ENCODE measurements around the gene NTNG2. TPM values are rescaled to one million over a fixed set of nuclear protein-coding genes. Genes with fewer than 3 reads are reported as not detected.

NTNG2 gene
- polyA plus RNA-seq, 1 donor: 0.40 TPM

DNA sequence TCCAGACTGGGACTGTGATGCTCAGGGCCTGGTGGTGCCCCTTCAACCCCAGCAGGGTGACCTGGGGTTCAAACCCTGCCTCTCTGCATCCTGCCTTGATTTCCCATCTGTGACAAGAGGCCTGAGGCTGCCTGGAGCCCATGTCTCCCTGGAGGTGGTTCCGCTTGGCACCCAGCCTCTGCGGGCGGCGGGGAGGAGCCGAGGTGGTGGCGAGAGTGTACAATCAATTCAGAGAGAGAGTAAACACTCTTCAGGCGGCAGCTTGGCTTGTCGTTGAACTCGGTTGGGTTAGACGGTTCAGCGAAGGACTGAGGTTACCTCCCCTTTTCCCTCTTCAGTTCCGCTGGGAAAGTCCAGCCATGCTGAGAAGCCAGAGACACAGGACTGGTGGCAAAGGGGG is 39.3 kb downstream of the NTNG2 start:
- no CpG with 5 or more reads among the region's 12 CpGs for WGBS (ENCODE audit: insufficient coverage, low lambda C conversion rate)
- no peak for DNase-seq
- H3K27me3 ChIP-seq (ENCODE audit: control insufficient read depth, insufficient read depth, low read length): peaks cover 36% of the 10 kb centered on the region
- H3K27ac ChIP-seq (ENCODE audit: low read length): no peak overlapping the region
- no peaks in the 10 kb centered on the region for H3K36me3 ChIP-seq (ENCODE audit: control insufficient read depth, insufficient read depth, low read length)
- peaks cover 6% of the 10 kb centered on the region for H3K9me3 ChIP-seq (ENCODE audit: control insufficient read depth, low read depth, low read length)
- H3K4me3 ChIP-seq (ENCODE audit: low read length): no peak overlapping the region
- no peaks in the 10 kb centered on the region for H3K4me1 ChIP-seq (ENCODE audit: control insufficient read depth, insufficient read depth, low read length)

DNA sequence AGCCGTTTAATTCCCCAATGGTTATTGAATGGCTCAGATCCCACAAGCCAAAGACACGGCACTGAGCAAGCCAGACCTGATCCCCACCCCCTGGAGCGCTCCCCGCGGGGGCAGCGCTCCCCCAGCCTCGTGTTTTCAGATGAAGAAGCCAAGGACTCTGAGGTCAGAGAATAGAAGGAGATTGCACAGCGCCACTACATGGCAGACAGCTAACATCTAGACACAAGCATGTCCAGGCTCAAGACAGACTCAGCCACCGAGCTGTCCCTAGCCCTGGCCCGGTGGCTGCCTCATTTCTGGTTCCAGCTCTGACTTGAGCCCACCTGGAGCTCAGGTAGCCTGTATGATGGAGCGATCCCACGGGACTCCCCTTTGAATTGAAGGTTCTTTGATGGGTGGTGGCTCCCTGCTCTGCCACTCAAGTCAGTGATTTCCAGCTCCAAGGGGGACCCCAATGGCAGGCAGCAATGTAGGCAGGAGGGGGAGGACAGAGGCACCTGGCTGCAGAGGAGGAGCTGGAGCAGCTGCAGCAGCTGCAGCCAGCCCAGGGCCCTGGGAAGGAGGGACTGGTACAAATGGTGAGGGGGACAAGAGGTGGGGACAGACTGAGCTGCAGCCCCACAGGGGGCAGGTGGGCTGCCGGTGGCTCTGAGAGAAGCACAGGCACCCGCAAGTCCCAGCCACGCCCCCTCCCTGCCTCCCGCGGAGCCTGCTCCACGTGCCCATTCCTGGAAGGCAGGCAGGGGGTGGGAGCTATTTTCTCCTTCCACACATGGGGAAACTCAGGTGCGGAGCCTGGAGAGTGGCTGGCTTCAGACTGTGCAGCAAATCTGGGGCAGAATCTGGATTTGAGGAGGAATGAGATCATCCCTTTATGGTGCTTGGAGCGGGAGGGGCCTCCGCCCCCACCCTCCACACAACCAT is 40.2 kb downstream of the NTNG2 start:
- WGBS (ENCODE audit: insufficient coverage, low lambda C conversion rate): no CpG with 5 or more reads among the region's 21 CpGs
- H3K27me3 ChIP-seq (ENCODE audit: control insufficient read depth, insufficient read depth, low read length): peaks cover 36% of the 10 kb centered on the region
- H3K4me3 ChIP-seq (ENCODE audit: low read length): no peak overlapping the region
- H3K36me3 ChIP-seq (ENCODE audit: control insufficient read depth, insufficient read depth, low read length): no peaks in the 10 kb centered on the region
- no peak overlapping the region for H3K27ac ChIP-seq (ENCODE audit: low read length)
- no peak for DNase-seq
- H3K9me3 ChIP-seq (ENCODE audit: control insufficient read depth, low read depth, low read length): peaks cover 6% of the 10 kb centered on the region
- H3K4me1 ChIP-seq (ENCODE audit: control insufficient read depth, insufficient read depth, low read length): no peaks in the 10 kb centered on the region

DNA sequence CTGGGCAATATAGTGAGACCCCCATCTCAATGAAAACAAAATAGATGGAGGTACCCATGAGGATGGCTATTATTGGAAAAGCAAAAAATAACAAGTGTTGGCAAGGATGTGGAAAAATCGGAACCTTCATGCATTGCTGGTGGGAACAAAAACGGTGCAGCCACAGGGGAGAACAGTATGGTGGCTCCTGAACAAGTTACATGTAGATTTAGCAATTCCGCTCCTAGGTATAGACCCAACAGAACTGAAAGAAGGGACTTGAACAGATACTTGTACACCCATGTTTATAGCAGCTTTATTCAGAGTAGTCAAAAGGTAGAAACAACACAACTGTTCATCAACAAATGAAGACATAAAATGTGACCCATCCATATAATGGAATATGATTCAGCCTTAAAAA is 43.0 kb downstream of the NTNG2 start:
- no peak for DNase-seq
- Histone ChIP-seq H3K36me3 (ENCODE audit: control insufficient read depth, insufficient read depth, low read length) (no peaks in the 10 kb centered on the region), H3K4me1 (ENCODE audit: control insufficient read depth, insufficient read depth, low read length) (no peaks in the 10 kb centered on the region), H3K9me3 (ENCODE audit: control insufficient read depth, low read depth, low read length) (peaks cover 2% of the 10 kb centered on the region), H3K4me3 (ENCODE audit: low read length) (no peak overlapping the region), H3K27ac (ENCODE audit: low read length) (no peak overlapping the region), H3K27me3 (ENCODE audit: control insufficient read depth, insufficient read depth, low read length) (peaks cover 40% of the 10 kb centered on the region)
- WGBS (ENCODE audit: insufficient coverage, low lambda C conversion rate): no CpG with 5 or more reads among the region's 3 CpGs

DNA sequence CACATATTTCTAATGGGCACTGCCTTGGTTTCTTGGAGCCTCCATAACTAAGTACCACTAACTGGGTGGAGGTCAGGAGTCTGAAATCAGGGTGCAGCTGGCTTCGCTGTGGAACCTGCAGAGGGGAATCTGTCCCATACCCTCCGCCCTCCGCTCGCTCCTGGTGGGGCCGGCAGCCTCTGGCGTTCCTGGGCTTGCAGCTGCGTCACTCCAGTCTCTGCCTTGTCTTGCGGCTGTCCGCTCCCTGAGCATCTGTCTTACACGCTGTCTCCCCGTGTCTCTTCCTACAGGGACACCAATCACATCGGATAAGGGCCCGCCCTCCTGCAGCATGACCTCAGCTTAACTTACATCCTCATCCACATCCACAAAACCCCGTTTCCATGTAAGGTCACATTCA is 45.4 kb downstream of the NTNG2 start:
- WGBS (ENCODE audit: insufficient coverage, low lambda C conversion rate): 70% methylated on average over 2 of the region's 14 CpGs
- H3K9me3 ChIP-seq (ENCODE audit: control insufficient read depth, low read depth, low read length): peaks cover 2% of the 10 kb centered on the region
- DNase-seq: no peak

DNA sequence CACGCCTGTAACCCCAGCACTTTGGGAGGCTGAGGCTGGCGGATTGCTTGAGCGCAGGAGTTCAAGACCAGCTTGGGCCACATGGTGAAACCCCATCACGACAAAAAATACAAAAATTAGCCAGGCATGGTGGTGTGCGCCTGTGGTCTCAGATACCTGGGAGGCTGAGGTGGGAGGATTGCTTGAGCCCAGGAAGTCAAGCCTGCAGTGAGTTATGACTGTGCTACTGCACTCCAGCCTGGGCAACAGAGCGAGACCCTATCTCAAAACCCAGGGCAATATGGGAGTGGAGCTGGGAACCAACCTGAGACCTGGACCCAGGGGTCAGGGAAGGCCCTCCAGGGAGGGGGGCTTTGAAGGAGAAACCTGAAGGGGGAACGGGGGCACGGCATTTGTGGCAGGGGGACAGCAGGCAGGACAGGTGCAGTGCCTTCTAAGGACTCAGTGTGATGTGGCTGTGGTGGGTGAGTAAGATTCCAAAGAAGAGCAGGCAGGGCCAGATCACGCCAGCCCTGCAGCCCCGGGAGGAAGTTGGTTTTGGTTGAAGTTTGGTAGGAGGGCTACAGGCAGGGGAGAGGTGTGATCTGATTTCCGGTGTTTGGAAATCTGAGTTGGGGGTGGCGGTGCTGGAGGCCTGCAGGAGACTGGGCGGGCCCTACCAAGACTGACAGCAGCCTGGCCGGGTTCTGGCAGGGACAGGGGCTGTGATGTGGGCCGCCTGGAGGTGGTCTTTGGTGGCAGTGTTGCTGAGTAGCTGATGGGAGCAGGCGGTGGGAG is 46.2 kb downstream of the NTNG2 start:
- no peak for DNase-seq
- H3K4me1 ChIP-seq (ENCODE audit: control insufficient read depth, insufficient read depth, low read length): no peaks in the 10 kb centered on the region
- peaks cover 2% of the 10 kb centered on the region for H3K9me3 ChIP-seq (ENCODE audit: control insufficient read depth, low read depth, low read length)
- WGBS (ENCODE audit: insufficient coverage, low lambda C conversion rate): 93% methylated on average over 3 of the region's 16 CpGs
- H3K27ac ChIP-seq (ENCODE audit: low read length): no peak overlapping the region
- no peak overlapping the region for H3K4me3 ChIP-seq (ENCODE audit: low read length)
- H3K27me3 ChIP-seq (ENCODE audit: control insufficient read depth, insufficient read depth, low read length): peaks cover 19% of the 10 kb centered on the region
- H3K36me3 ChIP-seq (ENCODE audit: control insufficient read depth, insufficient read depth, low read length): no peaks in the 10 kb centered on the region

More for the DNA sequence above, 45.4 kb downstream of the NTNG2 start:
- Histone ChIP-seq H3K4me3 (ENCODE audit: low read length) (no peak overlapping the region), H3K27ac (ENCODE audit: low read length) (no peak overlapping the region), H3K27me3 (ENCODE audit: control insufficient read depth, insufficient read depth, low read length) (peaks cover 23% of the 10 kb centered on the region), H3K4me1 (ENCODE audit: control insufficient read depth, insufficient read depth, low read length) (no peaks in the 10 kb centered on the region), H3K36me3 (ENCODE audit: control insufficient read depth, insufficient read depth, low read length) (no peaks in the 10 kb centered on the region)

DNA sequence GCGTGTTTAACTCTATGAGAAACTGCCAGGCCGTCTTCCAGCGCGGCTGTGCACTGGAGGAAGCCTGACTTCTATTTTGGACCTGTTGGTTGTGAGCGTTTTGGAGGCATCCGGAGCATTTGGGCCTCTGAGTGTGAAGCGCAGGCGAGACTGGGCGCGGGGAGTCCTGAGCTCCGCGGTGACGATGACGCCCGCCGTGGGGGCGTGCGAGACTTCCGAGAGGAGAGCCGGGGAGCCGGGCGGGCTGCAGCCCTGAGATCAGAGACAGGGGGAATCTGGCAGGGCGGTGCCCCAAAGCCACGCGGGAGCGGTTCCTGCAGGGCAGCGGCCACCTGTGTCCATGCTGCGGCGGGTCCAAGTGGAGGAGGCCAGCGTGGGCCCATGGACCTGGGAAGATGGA is 47.4 kb downstream of the NTNG2 start:
- H3K27ac ChIP-seq (ENCODE audit: low read length): no peak overlapping the region
- WGBS (ENCODE audit: insufficient coverage, low lambda C conversion rate): no CpG with 5 or more reads among the region's 30 CpGs
- H3K27me3 ChIP-seq (ENCODE audit: control insufficient read depth, insufficient read depth, low read length): peaks cover 20% of the 10 kb centered on the region
- peaks cover 2% of the 10 kb centered on the region for H3K9me3 ChIP-seq (ENCODE audit: control insufficient read depth, low read depth, low read length)
- H3K36me3 ChIP-seq (ENCODE audit: control insufficient read depth, insufficient read depth, low read length): no peaks in the 10 kb centered on the region
- no peak for DNase-seq
- no peak overlapping the region for H3K4me3 ChIP-seq (ENCODE audit: low read length)
- H3K4me1 ChIP-seq (ENCODE audit: control insufficient read depth, insufficient read depth, low read length): peaks cover under 1% of the 10 kb centered on the region

DNA sequence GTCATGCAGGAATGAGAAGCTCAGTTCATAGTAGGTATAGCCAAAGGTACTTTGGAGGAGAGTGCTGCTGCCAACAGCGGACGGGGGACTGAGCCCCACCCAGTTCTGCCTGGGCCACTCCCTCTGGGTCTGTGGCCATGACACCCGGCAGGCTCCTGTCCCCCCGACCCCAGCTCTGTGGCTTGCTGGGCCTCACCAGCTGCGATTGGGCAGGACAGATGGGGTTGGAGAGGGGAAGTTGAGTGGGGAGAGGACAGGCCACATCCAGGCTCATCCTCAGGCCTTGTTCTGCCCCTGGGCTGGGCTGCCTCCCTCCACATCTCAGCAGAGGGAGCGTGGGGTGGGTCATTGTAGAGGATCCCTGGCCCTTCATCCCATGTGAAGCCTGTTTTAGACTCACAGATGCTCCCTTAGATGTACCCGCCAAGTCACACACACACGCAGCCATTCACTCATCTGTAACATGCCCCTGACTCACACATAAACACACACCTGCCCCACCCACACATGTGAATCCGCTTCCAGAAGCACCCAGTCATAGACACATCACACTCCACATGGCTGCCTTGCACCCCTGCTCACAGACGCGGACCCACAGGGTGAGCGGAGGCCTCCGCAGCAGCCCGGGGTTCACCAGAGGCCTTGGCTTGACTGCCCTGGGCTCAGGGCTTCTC is 48.8 kb downstream of the NTNG2 start:
- Histone ChIP-seq H3K27ac (ENCODE audit: low read length) (no peak overlapping the region), H3K36me3 (ENCODE audit: control insufficient read depth, insufficient read depth, low read length) (no peaks in the 10 kb centered on the region)
- WGBS (ENCODE audit: insufficient coverage, low lambda C conversion rate): no CpG with 5 or more reads among the region's 14 CpGs

DNA sequence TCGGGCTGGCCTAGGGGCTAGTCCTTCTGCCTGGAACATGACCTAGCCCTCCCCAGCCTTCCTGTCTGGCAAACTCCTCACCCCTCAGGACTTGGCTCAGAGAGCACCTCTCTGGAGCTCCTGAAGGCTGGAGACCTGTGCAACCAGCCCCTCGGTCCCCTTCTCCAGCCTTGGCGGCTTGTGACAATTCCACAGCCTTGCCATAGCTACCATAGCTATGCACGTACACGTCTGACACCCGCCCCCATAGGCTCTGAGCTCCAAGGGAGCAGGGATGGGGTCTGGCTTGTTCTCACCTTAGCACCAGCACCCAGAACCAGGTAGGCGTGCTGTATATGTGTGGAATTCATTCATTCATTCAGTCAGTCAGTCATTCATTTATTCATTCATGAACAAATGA is 49.7 kb downstream of the NTNG2 start:
- Histone ChIP-seq H3K27me3 (ENCODE audit: control insufficient read depth, insufficient read depth, low read length) (peaks cover 22% of the 10 kb centered on the region), H3K36me3 (ENCODE audit: control insufficient read depth, insufficient read depth, low read length) (no peaks in the 10 kb centered on the region), H3K27ac (ENCODE audit: low read length) (no peak overlapping the region), H3K9me3 (ENCODE audit: control insufficient read depth, low read depth, low read length) (peaks cover 2% of the 10 kb centered on the region), H3K4me1 (ENCODE audit: control insufficient read depth, insufficient read depth, low read length) (peaks cover 2% of the 10 kb centered on the region), H3K4me3 (ENCODE audit: low read length) (no peak overlapping the region)
- WGBS (ENCODE audit: insufficient coverage, low lambda C conversion rate): no CpG with 5 or more reads among the region's 7 CpGs
- DNase-seq: no peak

More for the DNA sequence above, 48.8 kb downstream of the NTNG2 start:
- peaks cover 2% of the 10 kb centered on the region for H3K9me3 ChIP-seq (ENCODE audit: control insufficient read depth, low read depth, low read length)
- no peak overlapping the region for H3K4me3 ChIP-seq (ENCODE audit: low read length)
- H3K4me1 ChIP-seq (ENCODE audit: control insufficient read depth, insufficient read depth, low read length): peaks cover 2% of the 10 kb centered on the region
- DNase-seq: no peak
- H3K27me3 ChIP-seq (ENCODE audit: control insufficient read depth, insufficient read depth, low read length): peaks cover 19% of the 10 kb centered on the region

DNA sequence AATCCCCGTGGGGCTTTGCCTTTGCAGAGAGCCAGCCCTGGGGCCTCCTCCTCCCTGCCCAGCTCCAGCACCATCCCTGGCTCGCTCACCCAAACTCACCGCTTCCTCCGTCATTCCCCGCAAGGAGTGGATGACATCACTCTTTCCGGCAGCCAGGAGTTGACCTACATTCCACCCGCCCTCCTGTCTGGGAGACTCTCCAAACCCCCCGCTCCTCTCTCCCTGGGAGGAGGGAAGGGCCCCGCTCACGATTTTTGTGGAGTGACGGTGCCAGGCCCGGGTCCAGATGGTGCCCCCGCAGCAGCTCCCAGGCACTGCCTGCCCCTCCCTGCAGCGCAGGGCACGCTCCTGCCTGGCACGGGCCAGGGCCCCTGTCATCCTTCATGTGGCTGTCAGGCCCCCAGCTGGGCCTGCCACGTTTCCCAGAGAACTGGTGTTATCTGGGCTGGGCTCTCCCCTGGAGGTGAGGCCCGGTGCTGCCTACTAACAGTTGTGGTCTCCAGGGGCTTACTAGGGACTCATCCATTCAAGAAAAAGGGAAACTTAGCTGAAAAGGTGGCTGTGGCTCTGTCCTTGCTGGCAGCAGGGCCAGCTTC is 52.3 kb downstream of the NTNG2 start:
- Histone ChIP-seq H3K4me1 (ENCODE audit: control insufficient read depth, insufficient read depth, low read length) (peaks cover 2% of the 10 kb centered on the region), H3K9me3 (ENCODE audit: control insufficient read depth, low read depth, low read length) (peaks cover 2% of the 10 kb centered on the region), H3K4me3 (ENCODE audit: low read length) (no peak overlapping the region), H3K27me3 (ENCODE audit: control insufficient read depth, insufficient read depth, low read length) (peaks cover 21% of the 10 kb centered on the region), H3K36me3 (ENCODE audit: control insufficient read depth, insufficient read depth, low read length) (no peaks in the 10 kb centered on the region), H3K27ac (ENCODE audit: low read length) (no peak overlapping the region)
- WGBS (ENCODE audit: insufficient coverage, low lambda C conversion rate): 0% methylated on average over 1 of the region's 18 CpGs
- peak; percentile 32 to 39 for DNase-seq
